Endothelial cell of hepatic sinusoid (primary cell): Measurements from ENCODE around the gene FZR1.

Experiments
- in situ Hi-C: cut with HindIII; loops from 2 replicates; pipeline ENCODE4 v1.10.0; 2017; ENCODE audit warnings: low sequenced_read_pairs

Gene FZR1

DNA sequence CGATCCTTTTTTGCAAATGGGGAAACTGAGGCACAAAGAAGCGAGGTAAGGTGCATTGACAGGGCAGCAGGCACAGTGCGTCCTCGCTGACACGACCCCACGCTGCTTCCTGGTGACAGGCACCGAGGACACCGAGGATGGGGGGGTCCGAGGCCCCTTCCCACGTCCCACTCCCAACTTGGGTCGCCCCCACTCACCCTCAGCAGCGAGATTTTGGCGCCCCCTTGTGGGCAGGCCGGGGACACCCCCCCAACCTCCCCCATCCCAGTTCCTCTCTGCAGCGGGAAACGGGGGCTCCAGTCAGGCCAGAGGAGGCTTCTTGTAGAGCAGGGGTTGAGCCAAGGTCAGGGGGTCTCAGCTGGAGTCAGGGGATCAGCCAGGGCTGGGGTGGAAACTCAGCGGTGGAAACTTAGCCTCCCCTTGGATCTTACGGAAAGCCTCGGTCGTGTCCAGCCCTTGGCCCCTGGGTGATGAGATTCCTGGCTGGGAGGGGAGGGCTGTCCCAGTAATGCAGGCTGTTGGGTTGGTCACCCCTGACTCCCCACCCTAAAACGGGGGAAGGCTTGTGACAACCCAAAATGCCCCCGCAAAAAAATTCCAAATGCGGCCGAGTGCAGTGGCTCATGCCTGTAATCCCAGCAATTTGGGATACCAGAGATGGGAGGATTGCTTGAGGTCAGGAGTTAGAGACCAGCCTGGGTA lies 34.0 kb upstream of the FZR1 start:
- in situ Hi-C loops, result no loop called here

DNA sequence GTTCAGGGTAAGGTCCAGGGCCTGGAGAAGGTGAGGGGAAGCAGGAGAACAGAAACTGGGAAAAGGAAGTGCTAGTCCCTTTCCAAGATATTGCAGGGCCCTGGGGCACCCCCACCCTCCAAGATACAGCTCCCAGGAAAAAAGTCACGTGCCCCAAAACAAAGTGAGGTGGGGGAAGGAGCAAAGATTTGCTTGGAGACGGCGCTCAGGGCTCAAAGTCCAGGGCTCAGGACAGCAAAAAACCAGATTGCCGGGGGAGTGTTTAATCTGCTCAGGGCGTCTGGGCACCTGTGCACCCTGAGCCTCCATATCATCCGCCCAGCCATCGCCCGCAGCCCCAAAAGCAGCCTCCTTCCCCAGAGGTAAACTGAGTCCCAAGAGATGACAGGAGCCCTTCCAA lies 32.1 kb upstream of the FZR1 start:
- in situ Hi-C loops, result no loop called here

DNA sequence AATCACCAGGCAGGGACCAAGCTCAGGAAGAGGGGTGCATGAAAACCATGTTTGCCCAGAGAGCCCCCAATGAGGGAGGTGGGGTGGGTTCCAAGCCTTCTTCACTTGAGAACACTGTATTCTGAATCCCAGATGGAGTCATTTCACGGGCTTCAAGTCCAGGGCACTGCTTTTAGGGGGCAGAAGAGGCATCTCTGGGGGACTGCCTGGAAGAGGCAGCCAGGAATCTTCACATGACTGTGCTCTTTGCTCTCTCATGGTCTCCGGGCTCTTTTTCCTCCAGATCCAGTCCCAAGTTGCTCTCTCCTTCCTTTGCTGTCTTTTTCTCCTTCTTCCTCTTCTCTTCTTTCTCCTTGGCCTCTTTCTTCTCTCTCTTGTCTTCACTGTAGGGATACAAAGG lies 31.5 kb upstream of the FZR1 start:
- in situ Hi-C loops, result no loop called here

DNA sequence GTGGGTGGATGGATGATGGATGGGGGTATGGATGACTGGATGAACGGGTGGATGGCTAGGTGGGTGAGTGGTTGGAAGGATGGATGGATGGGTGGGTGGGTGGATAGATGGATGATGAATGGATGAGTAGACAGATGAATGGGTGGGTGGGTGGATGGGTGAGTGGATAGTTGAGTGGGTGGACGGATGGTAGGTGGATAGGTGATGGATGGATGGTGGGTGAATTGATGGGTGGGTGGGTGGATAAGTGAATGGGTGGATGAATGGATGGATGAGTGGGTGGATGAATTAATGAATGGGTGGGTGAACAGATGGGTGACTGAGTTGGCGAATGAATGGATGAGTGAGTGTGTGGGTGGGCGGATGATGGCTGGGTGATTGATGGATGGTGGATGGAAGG lies 30.7 kb upstream of the FZR1 start:
- in situ Hi-C loops, result no loop called here

DNA sequence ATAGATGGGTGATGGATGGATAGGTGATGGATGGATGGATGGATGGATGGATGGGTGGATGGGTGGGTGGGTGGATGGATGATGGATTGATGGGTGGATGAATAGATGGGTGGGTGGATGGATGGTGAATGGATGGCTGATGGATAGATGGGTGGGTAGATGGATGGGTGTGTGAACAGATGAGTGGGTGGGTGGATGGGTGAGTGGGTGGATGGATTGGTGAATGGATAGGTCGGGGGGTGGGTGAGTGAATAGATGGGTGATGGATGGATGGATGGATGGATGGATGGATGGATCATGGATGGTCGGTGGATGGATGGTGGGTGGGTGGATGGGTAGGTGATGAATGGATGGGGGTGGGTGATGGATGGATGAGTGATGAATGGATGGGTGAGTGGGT lies 29.3 kb upstream of the FZR1 start:
- in situ Hi-C loops, result no loop called here

DNA sequence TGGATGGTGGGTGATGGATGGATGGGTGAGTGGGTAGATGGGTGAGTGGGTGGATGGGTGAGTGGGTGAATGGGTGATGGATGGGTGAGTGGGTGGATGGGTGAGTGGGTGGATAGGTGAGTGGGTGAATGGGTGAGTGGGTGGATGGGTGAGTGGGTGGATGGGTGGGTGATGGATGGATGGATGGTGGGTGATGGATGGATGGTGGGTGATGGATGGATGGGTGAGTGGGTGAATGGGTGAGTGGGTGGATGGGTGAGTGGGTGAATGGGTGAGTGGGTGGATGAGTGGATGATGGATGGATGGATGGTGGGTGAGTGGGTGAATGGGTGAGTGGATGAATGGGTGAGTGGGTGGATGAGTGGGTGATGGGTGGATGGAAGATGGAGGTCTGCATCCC lies 28.6 kb upstream of the FZR1 start:
- in situ Hi-C loops, result no loop called here

DNA sequence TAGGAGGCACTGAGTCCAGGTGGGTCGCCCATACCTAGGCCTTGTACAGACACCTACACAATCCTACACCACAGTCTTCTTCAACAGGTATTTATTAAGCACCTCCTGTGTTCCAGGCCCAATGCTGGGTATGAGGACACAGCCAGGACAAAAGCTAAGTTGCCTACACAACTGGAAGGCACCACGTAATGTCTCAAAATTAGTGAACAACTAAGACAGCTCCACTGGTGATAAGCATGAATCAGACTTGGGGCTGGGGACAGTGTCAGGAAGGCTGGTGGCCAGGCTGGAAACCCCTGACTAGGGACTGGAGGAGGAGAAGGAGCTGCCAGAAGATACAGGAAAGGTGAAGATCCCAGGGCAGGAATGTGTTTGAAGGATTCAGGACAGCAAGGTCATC lies 28.2 kb upstream of the FZR1 start:
- in situ Hi-C loops, result no loop called here

DNA sequence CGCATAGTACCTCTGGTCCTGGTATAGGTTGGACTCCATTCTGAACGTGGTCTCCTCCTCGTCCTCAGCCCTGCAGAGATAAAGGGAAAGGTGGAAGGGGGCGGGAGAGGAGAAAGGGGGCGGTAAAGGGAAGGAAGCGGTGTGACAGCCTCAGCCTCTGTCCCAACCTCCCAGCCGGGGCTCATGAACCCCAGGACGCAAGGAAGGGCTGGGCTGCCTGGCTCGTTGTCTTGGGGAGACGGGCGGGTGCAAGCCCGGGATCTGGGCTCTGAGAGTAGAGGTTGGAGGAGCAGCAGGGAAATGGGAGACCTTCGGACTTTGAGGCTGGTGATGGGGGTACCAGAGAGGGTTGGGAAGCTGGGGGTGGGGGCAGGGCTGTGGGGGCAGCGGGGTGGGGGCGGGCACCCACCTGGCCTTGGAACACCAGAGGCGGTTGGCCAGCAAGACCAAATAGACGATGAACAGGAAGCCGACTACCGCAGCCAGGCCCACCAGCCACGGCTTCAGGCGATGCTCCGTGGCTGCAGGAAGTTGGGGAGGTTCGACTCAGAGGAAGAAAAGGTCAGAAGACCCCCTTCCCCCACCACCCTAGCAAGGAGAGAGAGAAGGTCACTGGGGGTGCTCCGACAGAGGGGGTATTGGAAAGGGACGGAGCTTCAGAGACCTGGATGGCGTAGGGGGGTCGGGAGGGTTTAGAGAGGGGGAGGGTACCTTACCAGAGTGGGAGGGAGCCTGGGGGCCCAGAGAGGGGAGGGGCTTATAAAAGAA lies 27.5 kb upstream of the FZR1 start:
- in situ Hi-C loops, result no loop called here

DNA sequence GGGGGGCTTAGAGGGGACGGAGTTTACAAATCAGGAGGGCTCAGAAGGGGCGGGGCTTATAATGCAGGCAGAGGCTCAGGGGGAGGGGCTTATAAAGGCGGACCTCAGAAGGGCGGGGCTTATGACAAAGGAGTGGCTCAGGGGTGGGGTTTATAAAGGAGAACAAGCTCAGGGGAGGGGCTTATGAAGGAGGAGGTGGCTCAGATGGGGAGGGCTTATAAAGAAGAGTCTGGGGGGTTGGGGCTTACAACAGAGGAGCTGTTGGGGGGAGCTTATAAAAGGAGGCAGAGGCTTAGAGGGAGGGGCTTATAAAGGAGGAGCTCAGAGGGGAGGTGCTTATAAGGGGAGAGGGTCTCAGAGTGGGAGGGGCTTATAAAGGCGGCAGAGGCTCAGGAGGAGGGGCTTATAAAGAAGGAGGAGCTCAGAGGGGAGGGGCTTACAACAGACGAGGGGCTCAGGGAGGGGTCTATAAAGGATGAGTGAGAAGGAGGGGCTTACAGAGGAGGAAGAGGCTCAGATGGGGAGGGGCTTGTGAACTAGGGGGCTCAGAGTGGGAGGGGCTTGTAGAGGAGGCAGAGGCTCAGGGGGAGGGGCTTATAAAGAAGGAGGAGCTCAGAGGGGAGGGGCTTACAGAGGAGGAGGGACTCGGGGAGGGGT lies 26.8 kb upstream of the FZR1 start:
- in situ Hi-C loops, result no loop called here

DNA sequence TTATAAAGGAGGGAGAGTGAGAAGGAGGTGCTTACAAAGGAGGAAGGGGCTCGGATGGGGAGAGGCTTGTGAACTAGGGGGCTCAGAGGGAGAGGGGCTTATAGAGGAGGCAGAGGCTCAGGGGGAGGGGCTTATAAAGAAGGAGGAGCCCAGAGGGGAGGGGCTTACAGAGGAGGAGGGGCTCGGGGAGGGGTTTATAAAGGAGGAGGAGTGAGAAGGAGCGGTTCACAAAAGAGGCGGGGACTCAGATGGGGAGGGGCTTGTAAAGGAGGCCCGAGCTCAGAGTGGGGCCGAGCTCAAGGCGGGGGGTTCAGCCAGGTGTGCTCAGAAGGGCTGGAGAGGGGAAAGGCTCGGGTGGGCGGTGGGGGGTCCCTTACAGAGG lies 26.3 kb upstream of the FZR1 start:
- in situ Hi-C loops, result no loop called here

DNA sequence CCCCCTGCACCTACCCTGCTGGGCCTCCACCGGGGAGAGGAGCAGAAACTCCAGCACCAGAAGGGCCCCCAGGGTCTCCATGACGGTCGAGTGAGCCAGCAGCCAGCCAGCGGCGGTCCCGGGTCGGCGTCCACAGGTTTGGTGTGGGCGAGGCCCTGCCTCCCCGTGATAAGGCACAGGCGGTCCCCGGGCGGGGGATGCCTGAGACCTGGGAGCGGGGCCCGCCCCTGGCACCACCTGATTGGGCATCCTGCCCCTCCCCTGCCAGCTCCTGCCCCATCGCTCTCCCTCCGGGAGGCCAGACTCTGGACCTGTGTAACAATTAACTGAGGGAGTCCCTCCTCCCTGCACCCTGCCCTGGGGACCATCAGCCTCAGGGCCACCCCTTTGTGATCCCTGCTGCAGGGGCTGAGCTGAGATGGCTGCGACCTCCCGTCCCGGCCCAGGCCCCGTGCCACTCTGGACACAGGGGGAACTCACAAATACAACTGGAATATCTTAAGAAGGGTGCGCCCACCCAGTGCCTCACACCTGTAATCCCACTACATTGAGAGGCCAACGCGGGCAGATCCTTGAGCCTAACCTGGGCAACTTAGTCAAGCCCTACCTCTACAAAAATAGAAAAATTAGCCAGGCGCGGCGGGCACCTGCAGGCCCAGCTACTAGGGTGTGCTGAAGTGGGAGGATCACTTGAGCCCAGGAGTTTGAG lies 25.6 kb upstream of the FZR1 start, which contains the start of gene SMIM24:
TSS of gene SMIM24 (minus strand) at position 143 of the 709 bp plus-strand sequence. CDS start at position 81, 62 bp downstream.
- in situ Hi-C loops, result no loop called here

DNA sequence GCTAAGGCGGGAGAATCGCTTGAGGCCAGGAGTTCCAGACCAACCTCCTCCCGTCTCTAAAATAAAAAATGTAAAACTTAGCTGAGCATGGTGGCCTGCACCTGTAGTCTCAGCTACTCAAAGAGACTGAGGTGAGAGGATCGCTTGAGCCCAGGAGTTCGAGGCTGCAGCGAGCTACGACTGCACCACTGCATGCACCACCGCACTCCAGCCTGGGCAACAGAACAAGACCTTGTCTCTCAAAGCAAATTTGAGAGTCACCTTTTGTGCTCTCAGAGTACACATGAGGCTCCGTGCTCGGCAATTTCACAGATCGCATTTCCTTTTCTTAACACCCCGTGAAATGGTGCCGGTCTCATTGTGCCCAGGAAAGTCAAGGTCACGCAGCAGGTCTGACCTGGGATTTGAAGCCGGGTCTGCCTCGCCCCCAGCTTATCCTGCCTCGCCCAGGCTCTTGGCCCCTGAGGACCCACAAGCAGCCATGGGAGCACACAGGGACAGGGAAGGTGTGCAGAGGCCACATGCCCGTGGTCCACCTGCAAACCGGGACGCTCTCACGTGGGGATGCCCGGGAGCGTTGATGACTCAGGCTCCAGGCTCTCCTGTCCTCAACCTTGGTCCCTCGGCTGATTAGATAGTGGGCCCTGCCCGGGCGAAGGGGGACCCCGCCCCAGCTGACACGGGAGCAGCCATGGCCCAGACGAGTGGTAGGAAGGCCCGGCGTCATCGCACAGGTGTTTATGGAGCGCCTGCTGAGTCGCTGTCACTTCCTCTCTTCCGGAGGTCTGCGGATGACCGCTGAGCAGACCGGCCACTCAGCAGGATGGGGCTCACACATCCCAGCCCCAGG lies 24.6 kb upstream of the FZR1 start:
- in situ Hi-C loops, result no loop called here

DNA sequence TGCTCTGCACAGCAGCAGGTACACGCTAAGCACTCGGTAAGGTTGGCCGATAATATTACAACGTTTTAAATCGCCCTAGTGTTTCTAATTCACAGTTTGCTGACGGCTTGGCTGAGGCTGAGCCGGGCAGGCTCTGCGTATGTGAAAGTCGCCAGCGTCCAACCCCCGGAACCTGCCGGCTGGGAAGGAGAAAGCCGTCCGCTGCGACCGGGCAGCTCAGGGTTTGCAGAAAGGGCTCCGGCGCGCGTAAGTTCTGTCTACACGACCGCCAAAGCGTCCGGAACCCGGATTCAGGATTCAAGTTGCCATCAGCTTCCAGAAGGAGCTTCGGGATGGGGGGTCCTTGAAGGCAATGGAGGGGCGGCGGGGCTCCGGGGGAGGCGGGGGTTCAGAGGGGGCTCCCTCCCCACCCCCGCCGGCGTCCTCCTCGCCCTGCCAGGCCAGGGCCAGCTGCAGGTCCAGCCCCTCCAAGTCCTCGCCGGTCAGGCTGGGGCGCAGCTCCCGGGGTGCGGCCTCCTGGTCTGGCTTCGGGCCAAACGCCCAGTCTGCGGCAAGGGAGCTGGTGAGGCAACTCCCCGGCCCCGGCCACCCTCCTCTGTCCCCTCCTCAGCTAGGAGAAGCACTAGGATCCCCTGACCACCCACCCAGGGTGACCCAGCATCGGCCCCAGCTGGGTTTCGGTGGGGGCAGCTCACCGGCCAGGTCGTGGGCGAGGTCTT lies 23.4 kb upstream of the FZR1 start:
- in situ Hi-C loops, result no loop called here

DNA sequence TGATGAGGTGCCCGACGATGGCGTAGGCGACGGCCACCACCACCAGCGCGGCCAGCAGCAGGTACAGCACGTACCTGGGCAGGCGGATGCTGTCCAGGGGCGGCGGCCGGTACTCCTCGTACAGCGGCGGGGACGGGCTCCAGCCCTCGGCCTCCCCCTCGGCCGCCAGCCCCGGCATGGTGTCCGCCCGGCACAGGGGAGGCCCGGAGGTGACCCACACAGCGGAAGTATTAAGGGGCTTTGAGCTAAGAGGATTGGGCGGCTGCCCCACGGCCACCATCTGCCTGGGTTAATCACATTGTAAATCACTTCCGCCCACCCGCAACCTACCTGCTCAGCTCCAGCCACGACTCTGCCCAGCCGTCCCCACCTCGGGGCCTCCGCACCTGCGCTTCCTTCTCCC lies 22.9 kb upstream of the FZR1 start, which contains the start of gene SMIM44:
TSS of gene SMIM44 (minus strand) at position 216 of the 403 bp plus-strand sequence. CDS start at position 178, 38 bp downstream.
- in situ Hi-C loops, result no loop called here

DNA sequence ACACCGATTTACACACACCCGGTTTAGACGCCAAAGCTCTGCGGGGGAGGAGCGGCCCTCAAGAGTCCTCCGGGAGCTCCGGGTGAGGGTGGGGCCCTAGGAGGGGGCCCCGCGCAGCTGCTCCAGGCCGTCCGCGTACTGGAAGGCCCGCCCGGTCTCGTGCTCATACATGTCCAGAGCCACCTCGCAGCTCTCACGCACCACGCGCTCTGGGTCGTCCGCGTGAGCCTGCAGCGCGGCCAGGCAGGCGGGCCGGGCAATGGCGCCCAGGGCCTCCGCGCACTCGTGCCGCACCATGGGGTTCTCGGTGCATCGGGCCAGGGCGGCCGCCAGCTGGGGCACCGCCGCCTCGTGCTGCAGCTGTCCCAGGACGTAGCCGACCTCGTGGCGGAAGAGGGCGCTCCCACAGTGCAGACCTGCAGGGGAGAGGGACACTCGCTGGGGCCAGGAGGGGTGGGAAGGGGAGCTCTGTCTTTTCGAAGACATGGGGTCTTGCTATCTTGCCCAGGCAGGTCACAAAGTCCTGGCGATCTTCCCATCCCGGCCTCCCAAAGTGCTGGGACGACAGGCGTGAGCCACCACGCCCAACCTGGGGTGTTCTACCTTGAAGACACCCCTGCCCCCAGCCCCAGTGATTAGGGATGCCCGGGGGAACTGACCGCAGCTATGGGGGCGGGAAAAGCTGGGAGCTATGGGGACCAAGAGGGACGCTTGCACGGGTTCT lies 14.6 kb upstream of the FZR1 start:
- in situ Hi-C loops, result no loop called here

DNA sequence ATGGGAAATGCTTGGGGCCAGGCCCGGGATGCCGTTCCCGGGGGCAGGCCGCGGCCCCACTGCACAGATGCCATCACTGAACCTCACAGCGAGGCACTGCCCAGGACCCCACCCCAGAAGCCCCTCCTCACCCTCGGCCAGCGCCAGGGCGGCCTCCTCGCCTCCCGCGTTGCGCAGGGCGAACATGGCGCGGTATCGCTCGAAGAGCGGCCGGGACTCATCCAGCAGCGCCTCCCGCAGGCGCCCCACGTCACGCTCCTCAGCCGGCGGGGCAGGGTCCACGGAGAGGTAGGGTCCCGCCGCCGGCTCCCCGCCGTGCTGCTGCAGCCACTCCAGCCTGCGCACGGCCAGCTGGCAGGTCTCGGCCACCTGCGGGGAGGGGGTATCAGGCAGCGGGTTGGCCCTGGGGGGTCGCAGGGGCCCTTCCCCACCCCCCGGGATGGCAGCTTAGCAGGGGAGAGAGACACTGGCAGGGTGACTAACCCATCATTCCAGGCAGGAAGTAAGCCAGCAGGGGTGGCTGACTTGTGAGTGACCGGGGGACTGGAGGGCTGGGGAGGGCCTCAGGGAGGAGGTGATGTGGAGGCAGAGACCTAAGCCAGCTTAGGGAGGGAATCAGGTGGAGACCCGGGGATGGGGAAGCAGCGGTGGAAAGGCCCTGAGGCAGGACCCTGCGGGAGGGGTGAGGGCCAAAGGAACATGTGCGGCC lies 13.8 kb upstream of the FZR1 start:
- in situ Hi-C loops, result no loop called here

DNA sequence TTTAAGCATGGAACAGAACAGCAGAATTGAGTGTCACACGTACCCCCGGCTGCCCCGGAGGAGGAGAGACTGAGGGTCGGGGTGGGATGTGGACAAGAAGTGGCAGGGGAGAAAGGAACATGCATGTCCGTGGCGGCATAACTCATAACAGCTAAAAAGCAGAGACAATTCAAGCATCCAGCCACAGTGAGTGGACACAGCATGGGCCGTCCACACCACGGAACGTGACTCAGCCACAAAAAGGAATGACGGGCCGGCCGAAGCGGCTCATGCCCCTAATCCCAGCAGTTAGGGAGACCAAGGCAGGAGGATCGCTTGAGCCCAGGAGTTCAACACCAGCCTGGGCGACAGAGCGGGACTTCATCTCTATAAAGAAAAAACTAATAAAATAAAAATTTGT lies 13.2 kb upstream of the FZR1 start:
- in situ Hi-C loops, result no loop called here

DNA sequence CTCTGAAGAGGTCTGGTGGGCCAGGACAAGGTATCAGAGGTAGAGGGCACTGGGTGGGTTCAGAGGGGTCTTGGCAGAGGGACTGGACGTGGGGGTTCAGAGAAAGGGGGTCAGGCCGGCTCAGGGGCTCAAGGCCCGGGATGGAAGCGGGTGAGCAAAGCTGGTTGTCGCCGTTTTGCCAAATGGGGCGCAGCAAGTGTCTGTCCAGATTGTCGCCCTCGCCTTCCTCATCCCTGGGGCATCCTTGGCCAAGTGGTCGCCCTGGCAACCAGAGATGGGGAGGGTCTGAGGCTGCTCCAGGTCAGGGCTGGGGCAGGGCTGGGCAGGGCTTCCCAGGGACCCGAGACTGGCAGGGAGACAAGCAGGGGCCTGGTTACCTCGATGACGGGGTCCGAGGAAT lies 12.5 kb upstream of the FZR1 start:
- in situ Hi-C loops, result no loop called here
